OCI-LY3 (cell line): ENCODE data around the gene RPL36.
"Not testable (repeated sequence)": the region's sequence is repeated elsewhere in the genome, so short reads cannot be mapped to it uniquely, and the experiment has no call there.

Experiments
- H2AFZ ChIP-seq: fragments of 200-600, 300-600 bp; shearing (Covaris generic); 2 replicates; pipeline ENCODE4 v1.6.0; 2014; ENCODE audit warnings: antibody characterized with exemption, low read depth, low read length
- H3K27ac ChIP-seq: fragments of 200-600, 300-600 bp; sonication (generic); 2 replicates; pipeline ENCODE4 v1.5.1; 2014; ENCODE audit warnings: mild to moderate bottlenecking, low read length, moderate library complexity, mixed read lengths
- H3K27me3 ChIP-seq: fragments of 200-600, 300-600 bp; sonication (generic); 2 replicates; pipeline ENCODE4 v1.6.1; 2014; ENCODE audit warnings: low read depth, low read length, mixed read lengths
- H3K36me3 ChIP-seq: fragments of 200-600, 300-600 bp; sonication (generic); replicated peaks from 2 replicates; pipeline ENCODE3; 2014; ENCODE audit warnings: low read depth, low read length, mixed read lengths
- H3K4me1 ChIP-seq: fragments of 300-600, 200-600 bp; sonication (generic); 2 replicates; pipeline ENCODE4 v1.6.1; 2014; ENCODE audit warnings: low read length, mixed read lengths
- H3K4me2 ChIP-seq: fragments of 200-600, 300-600 bp; sonication (generic); 2 replicates; pipeline ENCODE4 v1.6.1; 2014; ENCODE audit warnings: low read length, mixed read lengths
- H3K4me3 ChIP-seq: fragments of 300-600, 200-600 bp; sonication (generic); 2 replicates; pipeline ENCODE4 v1.5.1; 2014; ENCODE audit warnings: antibody characterized with exemption, mild to moderate bottlenecking, low read length, moderate library complexity
- H3K79me2 ChIP-seq: fragments of 300-600, 200-600 bp; shearing (Covaris generic); 2 replicates; pipeline ENCODE4 v1.6.1; 2014; ENCODE audit warnings: mild to moderate bottlenecking, low read length, mixed read lengths
- H3K9ac ChIP-seq: fragments of 300-600, 200-600 bp; shearing (Covaris generic); 2 replicates; pipeline ENCODE4 v1.6.0; 2014; ENCODE audit warnings: mild to moderate bottlenecking, low read length, moderate library complexity
- H3K9me3 ChIP-seq: fragments of 200-600, 300-600 bp; shearing (Covaris generic); 2 replicates; pipeline ENCODE4 v1.6.1; 2014; ENCODE audit warnings: low read length, mixed read lengths; ENCODE audit not compliant: insufficient read depth
- H4K20me1 ChIP-seq: fragments of 200-600, 300-600 bp; sonication (generic); 2 replicates; pipeline ENCODE4 v1.6.1; 2016; ENCODE audit warnings: low read length, mixed read lengths; ENCODE audit not compliant: insufficient read depth
- CTCF ChIP-seq: fragments of 200-600, 300-600 bp; sonication (generic); IDR thresholded peaks from 2 replicates; pipeline ENCODE4 v1.5.1; 2014; ENCODE audit warnings: antibody characterized with exemption, low read length, low read depth
- EZH2phosphoT487 ChIP-seq: fragments of 200-600 bp; shearing (Covaris generic); IDR thresholded peaks from 2 replicates; pipeline ENCODE4 v1.6.1; 2018; ENCODE audit warnings: antibody characterized with exemption, mixed run types, low read depth

Gene RPL36

GRCh38 chr19:5686326-5686646, 3.8 kb upstream of the RPL36 start:
- peak overlapping the region; percentile 79 for H3K4me3 ChIP-seq
- peak overlapping the region; percentile 72; the same call in 1 of the 2 replicates for H2AFZ ChIP-seq
- H3K36me3 ChIP-seq: peaks cover 10% of the 10 kb centered on the region
- peak overlapping the region; percentile 72 for H3K4me2 ChIP-seq
- TF ChIP-seq EZH2phosphoT487: no peak
- no peak for TF ChIP-seq CTCF
- no peaks in the 10 kb centered on the region for H3K27me3 ChIP-seq
- peaks cover 9% of the 10 kb centered on the region for H4K20me1 ChIP-seq
- H3K27ac ChIP-seq: peak overlapping the region; percentile 38
- H3K9ac ChIP-seq: peak overlapping the region; percentile 58
- H3K9me3 ChIP-seq: no peaks in the 10 kb centered on the region
- peaks cover 13% of the 10 kb centered on the region for H3K79me2 ChIP-seq
- H3K4me1 ChIP-seq: peaks cover 8% of the 10 kb centered on the region; the same call in 1 of the 2 replicates

GRCh38 chr19:5686647-5687359, 3.3 kb upstream of the RPL36 start:
- Histone ChIP-seq H3K4me2 (peak overlapping the region; percentile 72), H3K27ac (peak overlapping the region; percentile 38), H3K36me3 (peaks cover 14% of the 10 kb centered on the region), H3K4me1 (peaks cover 8% of the 10 kb centered on the region), H3K79me2 (peaks cover 18% of the 10 kb centered on the region), H4K20me1 (peaks cover 15% of the 10 kb centered on the region), H2AFZ (peak overlapping the region; percentile 72; the same call in 1 of the 2 replicates), H3K9ac (peak overlapping the region; percentile 58), H3K4me3 (peak overlapping the region; percentile 79), H3K9me3 (no peaks in the 10 kb centered on the region), H3K27me3 (no peaks in the 10 kb centered on the region)
- TF ChIP-seq EZH2phosphoT487 (no peak), CTCF (peak; percentile 79)

- no peak overlapping the region for H2AFZ ChIP-seq
- no peak overlapping the region for H3K9ac ChIP-seq
- H3K79me2 ChIP-seq: peaks cover 26% of the 10 kb centered on the region
- H3K27me3 ChIP-seq: no peaks in the 10 kb centered on the region
- no peaks in the 10 kb centered on the region for H3K9me3 ChIP-seq
- no peak for TF ChIP-seq CTCF
- no peak for TF ChIP-seq EZH2phosphoT487
- peaks cover 22% of the 10 kb centered on the region for H3K36me3 ChIP-seq
- peaks cover 16% of the 10 kb centered on the region for H3K4me1 ChIP-seq
- peak overlapping the region; percentile 72 for H3K4me2 ChIP-seq
- peaks cover 22% of the 10 kb centered on the region for H4K20me1 ChIP-seq
- no peak overlapping the region for H3K27ac ChIP-seq
- H3K4me3 ChIP-seq: peak overlapping the region; percentile 79
Observed at GRCh38 chr19:5687360-5688198, 2.5 kb upstream of the RPL36 start.

- H2AFZ ChIP-seq, H3K27me3 ChIP-seq, H3K9me3 ChIP-seq, H3K27ac ChIP-seq, H3K4me3 ChIP-seq, H3K9ac ChIP-seq, H3K4me2 ChIP-seq: not testable (repeated sequence)
- H4K20me1 ChIP-seq: peaks cover 30% of the 10 kb centered on the region
- peaks cover 30% of the 10 kb centered on the region for H3K36me3 ChIP-seq
- peaks cover 34% of the 10 kb centered on the region for H3K79me2 ChIP-seq
- H3K4me1 ChIP-seq: peaks cover 22% of the 10 kb centered on the region
Observed at GRCh38 chr19:5688262-5688881, 1.7 kb upstream of the RPL36 start.
